ENCODE data around the gene LRFN4.

The LRFN4 gene

DNA sequence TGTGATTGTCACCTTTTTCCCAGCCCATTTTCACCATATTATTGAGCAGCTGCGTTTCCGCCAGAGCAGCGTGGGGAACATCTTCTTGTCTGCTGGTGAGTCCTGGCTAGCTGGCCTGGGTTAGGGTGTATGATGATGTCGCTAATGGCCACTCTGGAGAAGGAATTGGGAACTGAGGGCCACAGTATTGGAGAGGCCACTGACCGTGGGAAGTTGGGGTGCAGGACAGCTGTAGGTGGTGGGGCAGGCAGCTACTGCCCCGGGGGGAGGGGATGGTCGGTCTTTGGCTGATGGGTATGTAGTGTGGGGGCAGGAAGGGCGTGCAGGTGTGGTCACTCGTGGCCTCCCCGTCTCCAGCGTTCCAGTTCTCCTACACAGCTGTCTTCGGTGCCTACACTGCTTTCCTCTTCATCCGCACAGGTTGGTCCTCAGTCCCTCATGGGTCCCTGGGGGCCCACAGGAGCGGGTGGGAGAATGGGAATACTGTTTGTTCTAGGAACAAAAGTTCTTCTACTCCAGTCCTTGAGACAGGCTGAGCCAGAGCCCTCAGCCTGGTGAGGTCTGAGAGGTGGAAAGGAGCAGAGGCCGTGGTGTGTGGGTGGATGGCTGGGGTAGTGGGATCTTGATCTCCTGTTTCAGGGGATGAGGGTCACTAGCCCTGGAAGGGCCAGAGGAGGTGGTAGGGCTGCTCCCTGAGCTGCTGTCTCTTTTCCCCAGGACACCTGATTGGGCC is 11.6 kb upstream of the LRFN4 start:
- no peak for DNase-seq

DNA sequence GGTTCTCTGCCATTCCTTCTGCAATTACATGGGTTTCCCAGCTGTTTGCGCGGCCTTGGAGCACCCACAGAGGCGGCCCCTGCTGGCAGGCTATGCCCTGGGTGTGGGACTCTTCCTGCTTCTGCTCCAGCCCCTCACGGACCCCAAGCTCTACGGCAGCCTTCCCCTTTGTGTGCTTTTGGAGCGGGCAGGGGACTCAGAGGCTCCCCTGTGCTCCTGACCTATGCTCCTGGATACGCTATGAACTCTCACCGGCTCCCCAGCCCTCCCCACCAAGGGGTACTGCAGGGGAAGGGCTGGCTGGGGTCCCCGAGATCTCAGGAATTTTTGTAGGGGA is 11.0 kb upstream of the LRFN4 start:
- no peak for DNase-seq

DNA sequence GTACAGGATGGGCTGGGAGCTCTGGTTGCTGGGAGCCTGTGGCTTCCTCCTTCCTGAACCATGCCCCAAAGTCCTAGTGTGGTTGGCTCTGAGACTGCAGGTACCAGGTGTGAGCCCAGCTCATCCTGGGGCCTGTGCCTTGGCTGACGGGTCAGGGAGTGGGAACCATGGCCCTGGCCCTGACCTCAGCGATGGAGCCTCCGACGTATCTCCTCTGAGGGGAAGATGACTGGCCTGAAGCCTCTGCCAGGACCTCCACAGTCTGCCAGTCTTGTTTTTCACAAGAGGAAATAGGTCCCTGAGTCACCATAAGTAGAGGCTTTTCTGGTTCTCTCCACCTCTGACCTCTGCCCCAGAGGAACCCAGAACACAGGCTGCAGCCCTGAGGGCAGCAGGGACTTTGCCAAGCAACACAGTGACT is 10.2 kb upstream of the LRFN4 start:
- DNase-seq, result no peak

DNA sequence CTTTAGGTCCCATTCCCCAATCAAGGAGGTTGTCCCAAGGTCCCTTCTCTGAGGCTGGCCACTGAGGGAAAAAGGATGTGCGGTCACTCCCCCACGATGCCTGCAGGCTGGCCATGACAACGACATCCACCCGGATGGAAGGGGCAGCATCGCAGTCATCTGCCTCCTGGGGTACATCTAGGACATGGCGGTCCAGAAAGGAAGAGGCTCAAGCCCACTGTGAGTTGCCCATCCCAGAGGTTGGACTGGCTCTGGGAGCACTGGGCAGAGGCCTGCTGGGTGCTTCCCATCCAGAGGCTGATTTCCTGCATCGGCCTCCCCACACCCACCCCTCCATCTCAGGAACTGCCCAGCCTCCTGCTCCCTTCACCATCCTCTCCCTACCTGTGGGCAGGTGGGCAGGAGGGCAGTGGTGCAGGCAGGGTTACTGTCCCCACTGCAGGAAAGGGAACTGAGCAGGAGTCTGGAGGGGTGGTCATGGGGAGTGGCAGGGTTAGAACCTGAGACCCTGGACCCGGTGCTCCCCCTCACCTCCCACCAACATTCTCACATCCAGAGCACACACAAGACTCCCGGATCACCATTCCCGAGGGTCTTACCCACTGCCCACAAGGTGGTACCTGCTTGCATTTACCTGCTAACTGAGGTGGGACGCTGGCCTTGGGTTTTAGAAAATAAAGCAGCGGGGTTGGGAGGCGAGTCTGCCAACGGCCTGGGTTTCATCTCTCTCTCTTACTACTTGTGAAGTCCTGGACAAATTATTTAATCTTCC is 9.2 kb upstream of the LRFN4 start:
- no peak for DNase-seq

GRCh38 chr11:66848671-66849500 is 8.0 kb upstream of the LRFN4 start:
- no peak for DNase-seq

- DNase-seq, result no peak
Measured at GRCh38 chr11:66849501-66850234, 7.2 kb upstream of the LRFN4 start.

GRCh38 chr11:66850235-66850587 is 6.7 kb upstream of the LRFN4 start:
- DNase-seq, result no peak

- no peak for DNase-seq
Measured at GRCh38 chr11:66850588-66851238, 6.2 kb upstream of the LRFN4 start.

- DNase-seq, result no peak
Measured at GRCh38 chr11:66851239-66851596, 5.6 kb upstream of the LRFN4 start.

GRCh38 chr11:66851698-66852465 is 5.0 kb upstream of the LRFN4 start:
- no peak for DNase-seq

DNA sequence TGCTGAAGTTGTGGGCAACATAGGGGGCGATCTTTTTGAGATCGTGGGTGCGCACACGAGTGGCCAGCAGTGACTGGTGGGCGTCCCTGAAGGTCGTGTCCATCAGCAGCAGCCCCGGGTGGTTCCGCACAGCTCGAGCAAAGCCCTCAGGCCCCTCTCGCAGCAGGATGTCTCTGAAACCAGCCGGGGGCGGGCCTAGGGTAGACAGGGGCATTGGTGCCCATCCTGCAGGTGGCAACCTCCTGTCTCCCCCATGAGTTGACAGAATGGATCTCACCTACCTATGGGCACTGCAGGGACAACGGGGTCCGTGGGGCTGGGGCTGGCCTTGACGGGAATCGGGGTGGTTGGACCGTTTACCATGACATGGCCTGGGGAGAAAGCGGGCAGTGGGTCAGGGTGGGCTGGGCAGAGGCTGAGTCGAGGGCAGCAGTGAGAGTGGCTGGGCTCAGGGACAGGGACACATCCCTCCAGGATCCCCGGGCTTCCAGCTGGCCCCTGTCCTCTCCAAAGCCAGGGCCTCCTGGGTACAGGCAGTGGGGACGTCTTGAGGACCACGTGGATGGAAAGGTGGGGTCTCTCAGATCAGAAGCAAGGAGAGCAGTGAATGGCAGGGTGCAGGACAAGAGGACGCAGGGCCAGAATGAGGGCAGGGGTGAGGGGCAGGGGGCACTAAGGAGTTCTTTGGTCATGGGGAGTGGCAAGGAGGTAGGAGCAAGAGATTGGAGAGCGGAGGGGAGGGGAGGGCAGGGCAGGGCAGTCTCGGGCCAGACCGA is 4.2 kb upstream of the LRFN4 start:
- DNase-seq, result no peak

DNA sequence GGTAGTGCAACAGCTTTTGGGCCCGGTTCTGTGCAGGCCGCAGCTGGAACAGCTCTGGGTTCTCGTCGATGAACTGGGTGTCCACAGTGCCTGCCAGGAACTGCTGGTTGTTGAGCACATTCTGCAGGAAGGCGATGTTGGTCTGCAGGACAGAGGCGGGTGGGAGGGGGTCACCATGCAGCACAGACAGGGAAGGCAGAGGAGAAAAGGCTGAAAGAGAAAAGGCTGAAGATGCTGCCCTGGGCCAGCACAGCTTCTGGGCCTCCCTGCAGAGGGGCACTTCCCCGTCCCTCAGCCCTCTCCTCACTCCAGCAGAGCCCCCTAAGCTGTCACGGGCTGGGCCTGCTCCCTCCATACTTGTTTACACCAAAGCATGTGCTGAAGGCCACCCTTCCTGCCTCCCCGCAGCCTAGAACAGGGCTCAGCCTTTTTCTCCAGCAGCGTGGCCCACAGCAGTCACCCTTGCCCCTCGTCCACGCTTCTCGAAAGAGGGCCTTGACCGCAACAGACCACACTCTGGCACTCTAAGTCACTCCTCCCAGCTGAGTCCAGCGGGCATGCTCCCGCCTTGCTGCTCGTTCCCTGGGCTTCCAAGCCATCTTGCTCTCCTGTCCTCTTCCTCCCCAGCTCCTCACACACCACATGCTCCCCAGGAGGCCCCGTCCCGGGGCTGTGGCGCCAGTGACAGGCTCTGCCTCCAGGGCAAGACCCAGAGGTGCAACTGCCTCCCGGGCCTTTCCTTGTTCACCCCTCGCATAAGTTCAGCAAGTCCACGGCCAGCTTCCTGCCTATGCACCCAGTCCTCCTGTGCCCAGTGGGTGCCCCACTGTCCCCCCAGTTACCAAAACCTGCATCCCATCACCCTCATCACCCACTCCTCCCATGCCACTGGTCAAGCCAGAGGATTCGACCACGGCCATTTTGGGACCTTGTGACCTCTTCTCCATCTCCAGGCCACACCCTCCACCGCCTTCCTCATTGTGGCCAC is 3.3 kb upstream of the LRFN4 start:
- no peak for DNase-seq

GRCh38 chr11:66854231-66854661 is 2.6 kb upstream of the LRFN4 start:
- DNase-seq, result no peak

GRCh38 chr11:66854729-66855211 is 2.1 kb upstream of the LRFN4 start:
- no peak for DNase-seq

DNA sequence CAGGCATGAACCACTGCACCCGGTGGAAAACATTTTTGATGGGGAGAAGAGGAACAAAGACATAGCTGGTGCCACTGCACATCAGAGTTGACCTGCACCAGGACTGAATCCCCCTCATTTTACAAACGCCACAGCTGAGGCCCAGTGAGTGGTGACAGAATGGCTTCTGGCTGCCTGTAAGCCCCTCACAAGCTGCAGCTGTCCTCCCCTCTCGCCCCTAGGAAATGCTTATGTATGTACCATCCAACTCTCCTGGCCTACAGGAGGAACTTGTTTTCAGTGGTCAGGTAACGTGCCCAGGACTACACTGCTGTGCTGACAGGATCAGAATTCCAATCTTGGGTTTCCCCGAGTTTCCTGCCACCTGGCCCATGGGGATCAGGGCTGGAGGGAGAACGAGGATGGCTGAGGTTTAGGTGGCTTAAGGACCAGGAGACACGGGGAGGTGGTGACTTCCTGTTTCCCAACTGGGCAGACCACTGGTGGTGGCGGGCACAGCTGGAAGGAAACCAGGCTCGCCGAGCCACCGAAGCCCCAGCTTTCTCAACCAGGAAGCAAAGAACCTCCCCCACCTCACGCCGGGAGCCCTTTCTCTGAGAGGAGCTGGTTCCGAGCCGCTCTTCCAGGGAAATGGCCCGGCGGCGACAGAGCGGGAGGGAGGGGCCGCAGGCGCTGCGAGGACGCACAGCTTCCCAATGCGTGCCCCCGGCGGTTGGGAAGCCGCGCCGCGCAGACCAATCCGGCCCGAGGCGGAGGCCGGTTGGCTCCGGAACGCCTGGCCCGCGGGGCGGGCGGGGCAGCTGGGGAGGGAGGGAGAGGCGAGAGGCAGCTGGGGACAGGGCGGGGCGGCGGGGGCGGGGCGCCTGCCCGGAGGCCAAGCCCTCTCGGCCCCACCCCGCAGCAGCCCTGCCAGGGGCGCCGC is 1.0 kb upstream of the LRFN4 start:
- peak; percentile 92 for DNase-seq

DNA sequence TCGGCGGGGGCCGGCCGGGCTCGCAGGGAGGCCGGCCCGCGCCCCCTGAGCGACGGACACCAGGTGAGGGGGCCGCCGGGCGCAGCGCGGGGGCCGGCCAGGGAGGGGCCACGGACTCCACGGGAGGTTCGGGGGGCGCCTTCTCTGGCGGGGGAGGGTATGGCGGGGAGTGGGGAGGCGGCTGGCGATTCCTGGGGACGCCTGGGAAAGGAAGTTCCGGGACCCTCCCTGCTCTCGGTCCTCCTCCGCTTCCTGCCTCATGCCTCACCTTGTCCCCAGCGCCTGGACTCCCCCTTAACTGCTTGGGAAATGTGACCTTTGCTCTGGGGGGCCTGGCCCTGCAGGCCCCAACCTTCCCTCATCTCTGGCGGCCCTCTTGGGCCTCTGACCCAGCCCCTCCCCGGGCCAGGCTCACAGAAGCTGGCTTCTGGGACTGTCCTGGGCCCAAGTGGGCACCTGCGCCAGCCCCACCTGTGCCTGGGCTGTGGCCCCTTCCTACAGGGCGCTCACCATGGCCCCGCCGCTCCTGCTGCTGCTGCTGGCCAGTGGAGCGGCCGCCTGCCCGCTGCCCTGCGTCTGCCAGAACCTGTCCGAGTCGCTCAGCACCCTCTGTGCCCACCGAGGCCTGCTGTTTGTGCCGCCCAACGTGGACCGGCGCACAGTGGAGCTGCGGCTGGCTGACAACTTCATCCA is 516 bp downstream of the LRFN4 start:
- DNase-seq, result no peak

- DNase-seq, result no peak
Measured at GRCh38 chr11:66857927-66858185, 992 bp downstream of the LRFN4 start.

All from fibroblast of skin of abdomen (primary cell).